Neural cell (in vitro differentiated cells): ENCODE data around the gene PTPRN2.

Experiments used
- CTCF ChIP-seq: fragments of 450-650 bp; IDR thresholded peaks from 2 replicates; pipeline ENCODE4 v1.5.1; 2014; ENCODE audit warnings: antibody characterized with exemption, mild to moderate bottlenecking, moderate library complexity; ENCODE audit not compliant: poor library complexity, severe bottlenecking
- EP300 ChIP-seq: fragments of 450-650 bp; conservative IDR thresholded peaks from 2 replicates; pipeline ENCODE4 v1.6.1; 2014; ENCODE audit warnings: antibody characterized with exemption, mild to moderate bottlenecking, moderate library complexity; ENCODE audit not compliant: poor library complexity, severe bottlenecking
- EZH2 ChIP-seq: fragments of 200-600, 300-800 bp; shearing (Covaris generic), sonication (generic); IDR thresholded peaks from 2 replicates; pipeline ENCODE4 v1.6.1; 2014; ENCODE audit warnings: antibody characterized with exemption, low read length, borderline replicate concordance, mild to moderate bottlenecking; ENCODE audit not compliant: insufficient read depth, poor library complexity, severe bottlenecking
- POLR2AphosphoS5 ChIP-seq: IDR thresholded peaks from 2 replicates; pipeline ENCODE4 v1.6.1; 2012
- RAD21 ChIP-seq: fragments of 450-650 bp; conservative IDR thresholded peaks from 2 replicates; pipeline ENCODE4 v1.6.1; 2014; ENCODE audit warnings: antibody characterized with exemption, mild to moderate bottlenecking, moderate library complexity
- SMC3 ChIP-seq: fragments of 450-650 bp; conservative IDR thresholded peaks from 2 replicates; pipeline ENCODE4 v1.6.1; 2014; ENCODE audit warnings: antibody characterized with exemption, mild to moderate bottlenecking, moderate library complexity; ENCODE audit not compliant: poor library complexity
- TAF1 ChIP-seq: IDR thresholded peaks from 2 replicates; pipeline ENCODE4 v1.6.1; 2012; ENCODE audit warnings: low read depth
- TF ChIP-seq, protein P1 (sequence below): IDR thresholded peaks from 2 replicates; pipeline ENCODE4 v1.6.1; 2012; ENCODE audit warnings: borderline replicate concordance

- no peak for TF ChIP-seq CTCF
- no peak for TF ChIP-seq POLR2AphosphoS5
- no peak for TF ChIP-seq SMC3
- TF ChIP-seq EZH2, result no peak
- no peak for TF ChIP-seq RAD21
- TF ChIP-seq, protein P1, sequence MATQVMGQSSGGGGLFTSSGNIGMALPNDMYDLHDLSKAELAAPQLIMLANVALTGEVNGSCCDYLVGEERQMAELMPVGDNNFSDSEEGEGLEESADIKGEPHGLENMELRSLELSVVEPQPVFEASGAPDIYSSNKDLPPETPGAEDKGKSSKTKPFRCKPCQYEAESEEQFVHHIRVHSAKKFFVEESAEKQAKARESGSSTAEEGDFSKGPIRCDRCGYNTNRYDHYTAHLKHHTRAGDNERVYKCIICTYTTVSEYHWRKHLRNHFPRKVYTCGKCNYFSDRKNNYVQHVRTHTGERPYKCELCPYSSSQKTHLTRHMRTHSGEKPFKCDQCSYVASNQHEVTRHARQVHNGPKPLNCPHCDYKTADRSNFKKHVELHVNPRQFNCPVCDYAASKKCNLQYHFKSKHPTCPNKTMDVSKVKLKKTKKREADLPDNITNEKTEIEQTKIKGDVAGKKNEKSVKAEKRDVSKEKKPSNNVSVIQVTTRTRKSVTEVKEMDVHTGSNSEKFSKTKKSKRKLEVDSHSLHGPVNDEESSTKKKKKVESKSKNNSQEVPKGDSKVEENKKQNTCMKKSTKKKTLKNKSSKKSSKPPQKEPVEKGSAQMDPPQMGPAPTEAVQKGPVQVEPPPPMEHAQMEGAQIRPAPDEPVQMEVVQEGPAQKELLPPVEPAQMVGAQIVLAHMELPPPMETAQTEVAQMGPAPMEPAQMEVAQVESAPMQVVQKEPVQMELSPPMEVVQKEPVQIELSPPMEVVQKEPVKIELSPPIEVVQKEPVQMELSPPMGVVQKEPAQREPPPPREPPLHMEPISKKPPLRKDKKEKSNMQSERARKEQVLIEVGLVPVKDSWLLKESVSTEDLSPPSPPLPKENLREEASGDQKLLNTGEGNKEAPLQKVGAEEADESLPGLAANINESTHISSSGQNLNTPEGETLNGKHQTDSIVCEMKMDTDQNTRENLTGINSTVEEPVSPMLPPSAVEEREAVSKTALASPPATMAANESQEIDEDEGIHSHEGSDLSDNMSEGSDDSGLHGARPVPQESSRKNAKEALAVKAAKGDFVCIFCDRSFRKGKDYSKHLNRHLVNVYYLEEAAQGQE, result no peak
- TF ChIP-seq EP300, result no peak
- no peak for TF ChIP-seq TAF1
These were observed 950.2 kb downstream of the PTPRN2 start for GRCh38 chr7:157637216-157637949.
